Suppressor macrophage (primary cell): ENCODE results near the gene GNAI2.
A peak's percentile ranks its signal among the peaks of the same experiment; 100 is the strongest.
"Not testable (repeated sequence)": the region's sequence is repeated elsewhere in the genome, so short reads cannot be mapped to it uniquely, and the experiment has no call there.

Source experiments
- DNase-seq, 4 experiments: peaks; one replicate each; pipeline ENCODE4 v3.0.0-alpha.2; 2020 to 2022

The GNAI2 gene

DNA sequence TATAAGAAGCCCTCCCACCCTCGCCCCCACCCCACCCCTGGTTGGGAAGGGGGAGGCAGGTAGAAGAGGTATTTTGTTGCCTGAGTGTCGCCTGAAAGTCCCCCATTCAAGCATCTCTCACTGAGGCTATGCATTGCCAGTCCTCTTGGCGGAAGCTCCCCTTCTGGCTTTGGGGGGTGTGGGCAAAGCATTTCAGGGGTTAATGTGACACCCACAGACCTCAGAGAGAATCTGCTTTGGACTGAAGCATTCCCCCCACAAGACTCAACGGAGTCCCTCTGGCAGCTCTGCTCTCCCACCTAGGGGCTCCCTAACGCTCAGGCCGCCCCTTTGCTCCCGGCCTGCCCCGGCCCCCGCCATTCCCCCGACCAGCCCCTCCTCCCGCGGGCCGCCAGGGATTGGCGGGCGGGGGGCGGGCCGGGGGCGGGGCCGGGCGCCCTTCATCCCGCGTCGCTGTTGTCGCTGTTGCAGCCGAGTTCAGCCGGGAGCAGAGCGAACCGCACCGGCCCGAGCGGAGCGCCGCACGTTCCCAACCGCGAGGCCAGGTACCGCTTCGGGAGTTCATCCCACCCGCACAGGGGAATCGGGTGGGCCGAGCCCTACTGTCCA, 31.1 kb upstream of the GNAI2 start, which contains the start of gene SLC38A3:
SLC38A3 (plus strand) TSS at position 468 of the 609 bp plus-strand sequence. CDS start 8,929 bp downstream, outside the sequence.
- no peak for DNase-seq

DNA sequence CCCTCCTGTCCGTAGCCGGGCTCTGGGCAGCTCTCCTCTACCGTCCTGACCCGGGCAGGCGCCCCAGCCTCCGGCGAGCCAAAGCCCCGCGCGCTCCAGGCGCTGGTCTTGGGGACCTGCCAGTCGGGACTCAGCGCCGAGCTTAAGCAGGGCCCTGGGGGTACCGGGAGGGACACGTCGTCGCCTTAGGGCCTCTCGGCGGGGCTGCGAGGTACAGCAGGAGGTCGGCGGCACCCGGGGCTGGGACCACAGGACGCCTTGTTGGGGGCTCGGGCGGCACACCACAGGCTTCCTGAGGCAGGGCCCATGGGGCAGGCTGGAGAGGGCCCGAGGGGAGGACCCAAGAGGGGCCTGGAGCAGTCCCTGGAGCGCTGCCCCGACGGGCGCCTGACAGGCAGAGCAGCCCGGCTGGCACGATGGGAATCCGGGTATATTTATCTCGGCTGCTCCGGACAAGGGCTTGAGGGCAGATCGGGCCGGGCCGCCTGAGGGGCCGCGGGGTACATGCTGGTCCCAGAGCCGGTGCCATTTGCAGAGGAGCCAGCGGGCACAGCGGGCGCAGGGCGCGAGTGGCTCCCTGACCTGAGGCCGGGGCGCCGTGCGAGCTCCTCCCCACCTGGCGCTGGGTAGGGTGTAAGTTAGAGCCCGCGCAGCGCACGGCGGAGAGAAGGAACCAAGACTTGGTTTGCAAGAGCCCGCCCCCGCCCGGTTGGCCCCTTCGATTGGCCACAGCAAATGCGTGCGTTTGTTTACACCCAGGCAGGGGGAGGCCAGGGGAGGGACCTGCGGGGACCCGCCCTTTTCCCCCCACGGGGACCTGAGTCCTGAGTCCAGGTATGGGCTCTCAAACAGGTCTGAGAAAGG, 30.4 kb upstream of the GNAI2 start:
- DNase-seq: peak in 2 of 4 experiments; percentile 19 to 45

DNA sequence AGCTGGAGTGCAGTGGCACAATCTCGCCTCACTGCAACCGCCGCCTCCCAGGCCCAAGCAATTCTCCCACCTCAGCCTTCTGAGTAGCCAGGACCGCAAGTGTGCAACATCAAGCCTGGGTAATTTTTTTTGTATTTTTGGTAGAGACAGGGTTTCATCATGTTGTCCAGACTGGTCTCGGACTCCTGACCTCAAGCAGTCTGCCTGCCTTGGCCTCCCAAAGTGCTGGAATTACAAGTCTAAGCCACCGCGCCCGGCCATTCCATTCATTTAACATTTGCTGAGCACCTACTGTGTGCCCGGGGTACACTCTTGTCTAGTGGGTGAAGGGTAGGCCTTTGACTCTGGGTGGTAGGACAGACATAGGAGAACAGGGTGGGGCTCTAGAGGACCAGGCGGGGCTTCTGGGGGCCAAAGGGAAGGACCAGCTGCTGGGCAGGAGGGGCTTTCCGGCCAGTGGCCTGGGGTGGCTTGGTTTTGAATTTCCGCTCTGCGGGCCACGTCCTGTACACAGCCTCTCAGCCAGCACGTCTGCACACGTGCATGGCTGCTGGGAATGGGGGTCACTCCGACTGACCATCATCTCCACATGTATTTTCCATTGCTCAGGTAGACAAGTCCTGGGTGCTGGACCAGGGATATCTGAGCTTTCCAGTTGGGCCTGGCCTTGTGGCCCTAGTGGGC, 28.5 kb upstream of the GNAI2 start:
- DNase-seq: no peak

DNA sequence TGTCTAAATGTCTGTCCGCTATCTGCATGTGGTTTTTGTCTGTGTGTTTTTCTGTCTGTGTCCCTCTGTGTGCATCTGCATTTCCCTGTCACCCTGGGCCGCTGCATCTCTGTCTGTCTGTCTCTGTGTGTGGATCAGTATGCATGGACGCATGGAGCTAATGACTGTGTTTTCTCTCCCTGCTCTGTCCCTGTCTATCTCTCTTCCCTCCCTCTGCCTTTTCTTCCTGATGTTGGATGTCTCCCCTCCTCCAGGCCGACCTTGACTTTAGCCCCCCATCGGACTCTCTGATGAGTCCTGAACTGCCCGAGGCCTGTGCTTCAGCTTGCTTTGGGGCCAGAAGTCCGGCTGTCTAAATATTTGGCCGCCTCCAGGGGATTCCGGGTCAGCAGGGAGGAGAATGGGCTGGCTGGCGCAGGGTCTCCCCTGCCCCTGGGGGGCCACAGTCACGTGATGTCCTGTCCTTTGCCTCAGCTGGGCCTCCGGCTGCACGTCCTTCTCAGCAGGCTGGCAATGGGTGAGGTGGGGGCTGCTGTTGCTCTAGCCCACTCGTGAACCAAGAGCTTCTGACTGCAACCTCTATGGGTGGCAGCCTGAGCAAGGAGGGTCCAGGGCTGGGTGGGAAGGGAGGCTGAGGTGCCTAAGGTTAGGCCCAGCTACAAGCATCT, 27.2 kb upstream of the GNAI2 start:
- DNase-seq: no peak

DNA sequence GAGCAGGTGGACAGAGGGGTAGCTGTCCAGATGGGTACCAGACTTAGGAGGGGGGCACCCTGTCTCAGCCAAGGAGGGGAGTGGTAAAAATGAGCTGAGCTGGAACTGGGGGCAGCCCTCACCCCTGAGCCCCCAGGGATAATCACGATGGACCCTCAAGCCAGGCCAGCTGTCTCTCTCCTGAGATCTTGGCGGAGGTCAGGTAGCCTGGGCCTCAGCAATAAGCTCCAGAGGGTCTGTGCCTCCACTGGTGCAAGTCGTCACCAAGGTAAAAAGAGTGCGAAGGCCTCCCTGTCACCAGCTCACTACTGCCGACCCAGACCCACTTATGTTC, 25.9 kb upstream of the GNAI2 start:
- no peak for DNase-seq

DNA sequence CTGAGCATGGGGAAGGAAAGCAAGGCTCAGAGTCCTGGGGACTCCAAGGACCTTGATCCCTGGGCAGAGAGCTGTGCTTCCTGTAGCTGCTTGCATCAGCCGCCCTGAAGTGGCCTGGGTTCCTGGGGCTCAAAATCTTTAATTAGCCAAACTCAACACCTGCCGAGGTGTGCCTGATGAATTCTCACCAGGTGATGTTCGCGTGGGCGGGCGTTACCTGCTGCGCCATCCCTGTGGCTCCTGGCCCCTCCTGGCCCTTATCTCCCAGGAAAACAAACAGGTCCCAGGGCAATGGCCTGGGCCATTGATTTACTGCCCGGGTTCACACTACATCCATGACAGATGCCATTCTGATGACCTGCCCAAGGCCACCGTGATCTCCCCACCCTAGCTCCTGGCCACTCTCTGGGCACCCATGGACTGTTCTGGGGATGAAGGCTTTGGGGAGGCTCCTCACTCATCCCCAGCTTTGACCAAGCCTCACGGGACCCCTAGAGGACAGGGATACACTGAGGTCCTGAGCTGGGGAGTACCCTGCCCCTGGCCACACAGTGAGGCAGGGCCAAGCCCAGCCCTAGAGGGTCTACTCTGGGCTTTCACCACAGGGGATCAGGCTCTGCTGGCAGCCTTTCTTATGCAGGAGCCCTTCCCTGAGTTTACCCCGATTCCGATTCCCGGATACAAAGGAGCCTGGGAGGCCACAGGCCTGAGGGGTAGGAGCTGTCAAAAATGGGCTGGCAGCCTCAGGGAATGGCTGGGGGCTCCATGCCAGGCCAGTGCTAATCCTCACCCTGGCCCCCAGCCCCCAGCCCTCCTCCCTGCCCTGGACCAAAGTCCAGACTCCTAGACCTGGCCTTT, 25.3 kb upstream of the GNAI2 start:
- DNase-seq: no peak

DNA sequence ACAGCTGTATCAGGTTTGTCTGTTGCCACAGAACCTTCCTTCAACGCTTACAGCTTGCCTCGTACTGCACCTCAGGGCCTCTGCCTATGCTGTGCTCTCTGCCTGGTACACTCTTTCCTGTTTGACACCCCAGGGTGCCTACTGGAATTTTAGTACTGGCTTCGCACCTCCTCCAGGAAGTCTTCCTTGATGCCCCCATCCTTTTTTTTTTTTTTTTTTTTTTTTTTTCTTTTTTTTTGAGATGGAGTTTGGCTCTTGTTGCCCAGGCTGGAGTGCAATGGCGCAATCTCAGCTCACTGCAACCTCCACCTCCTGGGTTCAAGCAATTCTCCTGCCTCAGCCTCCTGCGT, 24.7 kb upstream of the GNAI2 start:
- DNase-seq: not testable (repeated sequence)

DNA sequence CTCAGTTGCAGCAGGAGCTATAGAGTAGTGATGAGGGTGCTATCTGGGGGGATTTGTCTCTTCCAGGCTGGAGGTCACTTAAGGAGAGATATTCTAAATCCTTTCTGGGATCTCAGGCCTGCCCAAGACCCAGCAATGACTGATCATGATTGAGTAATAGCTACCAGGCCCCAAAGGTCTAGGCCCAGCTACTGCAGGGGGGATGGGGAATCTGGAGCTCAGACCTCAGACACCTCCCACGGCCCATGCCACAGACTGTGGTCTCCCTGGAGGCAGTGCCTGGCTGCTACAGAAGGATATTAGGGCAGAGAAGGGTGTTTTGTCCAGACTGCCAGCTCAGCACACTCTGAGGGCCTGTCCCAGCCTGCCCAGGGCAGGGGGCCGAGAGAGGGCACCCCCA, 24.1 kb upstream of the GNAI2 start:
- DNase-seq: peak in 1 of 4 experiments; percentile 32

DNA sequence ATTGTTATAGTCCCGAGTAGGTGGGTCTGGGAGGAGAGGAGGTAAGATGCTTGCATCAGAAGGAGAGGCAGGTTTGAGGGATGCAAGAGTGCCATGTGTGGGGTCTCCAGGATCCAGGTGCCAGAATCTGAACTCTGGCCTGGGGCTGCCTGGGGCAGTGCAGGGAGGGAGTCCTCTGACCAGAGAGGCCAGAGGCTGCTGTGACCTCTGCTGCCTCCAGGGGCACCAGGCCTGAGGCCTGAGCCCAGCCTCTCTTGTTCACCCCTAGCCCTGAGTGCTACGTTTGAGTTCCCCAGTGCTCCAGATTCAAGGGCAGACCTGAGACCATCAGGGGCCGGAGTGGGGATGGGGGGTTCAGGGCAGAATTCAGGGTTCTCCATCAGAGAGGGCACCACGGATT, 23.5 kb upstream of the GNAI2 start:
- DNase-seq: peak in 1 of 4 experiments; percentile 27

DNA sequence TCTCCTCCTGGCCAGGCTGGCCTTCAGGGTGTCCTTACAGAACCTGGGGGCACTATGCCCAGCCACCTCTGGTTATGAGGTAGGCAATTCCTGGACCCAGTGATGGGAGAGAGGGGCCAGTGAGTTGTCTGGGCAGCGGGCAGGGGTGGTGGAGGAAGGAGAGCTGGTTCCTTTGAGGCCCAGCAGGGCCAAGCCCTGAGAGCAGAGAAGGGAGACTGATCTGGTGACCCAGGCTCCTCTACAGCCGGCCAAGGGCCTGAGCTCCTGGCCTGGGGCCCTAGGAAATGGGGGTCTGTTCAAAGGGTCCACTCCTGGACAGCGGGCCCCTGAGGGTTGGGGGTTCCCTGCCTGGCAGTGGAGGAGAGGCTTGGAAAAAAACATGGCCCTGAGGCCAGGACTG, 23.0 kb upstream of the GNAI2 start:
- DNase-seq: no peak

DNA sequence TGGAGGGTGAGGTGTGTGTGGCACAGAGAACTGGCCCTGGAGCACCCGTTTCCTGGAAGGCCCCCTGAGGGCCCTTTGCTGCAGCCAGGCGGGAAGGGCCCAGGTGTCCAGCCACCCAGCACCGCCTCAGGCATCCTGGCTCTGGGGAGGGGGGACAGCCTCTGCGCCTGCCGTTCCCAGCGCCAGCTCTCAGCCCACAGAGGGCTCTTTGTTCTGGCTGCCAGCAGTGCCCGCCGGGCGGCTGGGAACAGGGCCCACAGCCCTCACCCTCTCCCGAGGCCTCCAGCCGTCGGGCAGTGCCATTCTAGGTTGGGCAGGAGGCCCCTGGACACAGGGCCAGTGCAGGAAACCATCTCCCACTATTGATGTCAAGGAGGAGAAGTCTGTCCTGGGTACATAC, 22.6 kb upstream of the GNAI2 start:
- DNase-seq: no peak

DNA sequence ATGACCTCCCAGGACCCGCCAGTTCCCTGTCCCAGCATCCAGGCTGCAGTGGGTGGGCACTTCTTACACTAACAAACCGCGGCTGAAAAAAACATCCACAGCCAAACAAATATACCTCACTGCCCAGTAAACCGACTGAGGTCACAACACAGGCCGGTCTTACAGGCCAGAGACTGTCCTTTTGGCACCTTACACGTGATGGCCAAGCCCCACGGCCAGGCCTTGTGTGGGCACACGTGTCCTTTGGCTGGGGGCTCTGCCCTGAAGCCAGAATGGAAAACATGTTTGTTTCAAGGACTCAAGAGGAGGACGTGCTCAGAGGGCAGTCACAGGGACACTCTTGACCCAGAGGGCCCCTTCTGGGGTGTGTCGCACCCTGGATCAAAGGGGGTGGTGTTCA, 21.2 kb upstream of the GNAI2 start:
- no peak for DNase-seq

DNA sequence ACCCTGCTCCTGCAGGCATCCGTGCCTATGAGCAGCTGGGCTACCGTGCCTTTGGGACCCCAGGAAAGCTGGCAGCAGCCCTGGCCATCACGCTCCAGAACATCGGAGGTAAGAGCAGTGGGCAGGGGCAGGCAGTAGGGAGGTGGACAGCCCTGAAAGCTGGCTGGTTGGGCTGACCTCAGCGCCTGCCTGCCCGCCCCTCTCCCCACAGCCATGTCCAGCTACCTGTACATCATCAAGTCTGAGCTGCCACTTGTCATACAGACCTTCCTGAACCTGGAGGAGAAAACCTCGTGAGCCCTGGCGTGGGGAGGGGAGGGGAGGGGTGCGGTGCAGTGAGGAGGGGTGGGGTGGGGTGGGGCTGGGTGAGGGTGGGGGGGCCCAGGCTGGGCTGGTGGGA, 20.5 kb upstream of the GNAI2 start:
- DNase-seq: no peak

DNA sequence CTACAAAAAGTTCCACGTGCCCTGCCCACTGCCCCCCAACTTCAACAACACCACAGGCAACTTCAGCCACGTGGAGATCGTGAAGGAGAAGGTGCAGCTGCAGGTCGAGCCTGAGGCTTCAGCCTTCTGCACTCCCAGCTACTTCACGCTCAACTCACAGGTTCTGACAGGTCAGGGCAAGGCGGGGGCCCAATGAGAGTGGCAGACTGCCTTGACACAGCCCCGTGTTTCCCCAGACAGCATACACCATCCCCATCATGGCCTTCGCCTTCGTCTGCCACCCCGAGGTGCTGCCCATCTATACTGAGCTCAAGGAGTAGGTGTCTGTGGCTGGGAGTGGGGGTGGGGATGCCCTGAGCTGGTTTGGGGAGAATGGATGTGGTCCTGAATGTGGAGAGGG, 18.3 kb upstream of the GNAI2 start:
- DNase-seq: no peak

DNA sequence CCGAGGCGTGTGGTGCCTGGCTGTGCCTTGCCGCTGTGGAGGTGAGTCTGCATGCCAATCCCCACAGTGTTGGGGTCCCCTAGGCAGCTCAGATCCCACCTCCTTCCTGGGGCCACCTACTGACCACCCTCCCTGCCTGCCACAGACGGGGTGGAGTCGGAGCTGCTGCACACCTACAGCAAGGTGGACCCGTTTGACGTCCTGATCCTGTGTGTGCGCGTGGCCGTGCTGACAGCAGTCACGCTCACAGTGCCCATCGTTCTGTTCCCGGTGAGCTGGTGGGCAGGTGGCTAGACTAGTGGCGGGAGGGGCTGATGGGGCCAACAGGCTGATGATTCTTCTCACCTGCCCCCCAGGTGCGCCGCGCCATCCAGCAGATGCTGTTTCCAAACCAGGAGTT, 17.6 kb upstream of the GNAI2 start:
- no peak for DNase-seq

DNA sequence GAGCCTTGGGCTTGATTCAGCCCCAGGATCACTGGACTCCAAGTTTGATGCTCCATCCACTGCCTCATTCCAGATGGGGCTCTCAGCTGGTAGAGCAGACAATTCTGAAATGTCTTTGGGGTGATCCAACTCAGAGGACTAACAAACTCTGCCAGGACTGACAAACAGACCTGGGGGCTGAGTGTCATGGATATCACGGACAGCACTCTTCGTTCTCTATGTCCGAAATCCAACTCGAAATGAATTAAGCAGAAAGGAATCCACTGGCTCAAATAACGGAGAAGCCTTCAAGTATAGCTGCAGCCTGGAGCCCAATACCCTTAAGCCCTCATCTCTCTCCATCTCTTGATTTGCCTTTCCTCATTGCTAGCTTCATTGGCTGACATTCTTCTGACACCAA, 16.7 kb upstream of the GNAI2 start:
- no peak for DNase-seq

DNA sequence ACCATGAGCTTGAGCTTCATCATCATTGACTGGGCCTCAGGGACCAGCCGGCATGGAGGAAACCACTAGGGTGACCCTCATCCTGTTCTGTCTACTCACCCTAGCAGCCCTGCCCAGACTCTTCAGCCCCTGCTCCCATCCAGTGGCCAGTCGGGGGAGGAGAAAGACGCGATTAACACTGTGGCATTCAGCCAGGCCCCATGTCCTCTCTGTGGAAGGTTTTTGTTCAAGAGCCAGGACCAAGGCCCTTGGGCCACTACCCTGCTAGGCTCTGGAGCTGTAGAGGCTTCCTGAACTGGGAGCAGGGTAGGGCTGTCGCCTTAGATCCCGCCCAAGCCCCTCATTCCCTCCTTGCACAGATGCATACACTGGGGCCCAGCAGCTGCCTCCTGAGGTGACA, 15.9 kb upstream of the GNAI2 start:
- DNase-seq: no peak

DNA sequence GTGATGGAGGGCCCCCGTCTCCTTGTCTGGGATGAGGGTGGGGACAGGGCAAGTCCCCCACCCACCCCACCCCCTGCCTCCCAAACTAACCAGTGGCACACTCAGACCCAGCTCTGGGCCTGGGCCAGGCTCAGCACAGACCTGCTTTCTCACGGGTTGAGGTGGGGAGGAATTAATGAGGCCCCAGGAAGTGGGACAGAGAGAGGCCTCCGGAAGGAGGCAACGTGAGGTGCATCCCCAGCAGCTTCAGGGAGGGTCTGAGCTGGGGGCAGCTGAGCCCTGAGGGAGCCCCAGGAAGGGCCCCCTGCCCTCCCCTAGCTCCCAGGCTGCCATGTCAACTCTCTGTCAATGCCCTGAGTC, 15.0 kb upstream of the GNAI2 start:
- no peak for DNase-seq

DNA sequence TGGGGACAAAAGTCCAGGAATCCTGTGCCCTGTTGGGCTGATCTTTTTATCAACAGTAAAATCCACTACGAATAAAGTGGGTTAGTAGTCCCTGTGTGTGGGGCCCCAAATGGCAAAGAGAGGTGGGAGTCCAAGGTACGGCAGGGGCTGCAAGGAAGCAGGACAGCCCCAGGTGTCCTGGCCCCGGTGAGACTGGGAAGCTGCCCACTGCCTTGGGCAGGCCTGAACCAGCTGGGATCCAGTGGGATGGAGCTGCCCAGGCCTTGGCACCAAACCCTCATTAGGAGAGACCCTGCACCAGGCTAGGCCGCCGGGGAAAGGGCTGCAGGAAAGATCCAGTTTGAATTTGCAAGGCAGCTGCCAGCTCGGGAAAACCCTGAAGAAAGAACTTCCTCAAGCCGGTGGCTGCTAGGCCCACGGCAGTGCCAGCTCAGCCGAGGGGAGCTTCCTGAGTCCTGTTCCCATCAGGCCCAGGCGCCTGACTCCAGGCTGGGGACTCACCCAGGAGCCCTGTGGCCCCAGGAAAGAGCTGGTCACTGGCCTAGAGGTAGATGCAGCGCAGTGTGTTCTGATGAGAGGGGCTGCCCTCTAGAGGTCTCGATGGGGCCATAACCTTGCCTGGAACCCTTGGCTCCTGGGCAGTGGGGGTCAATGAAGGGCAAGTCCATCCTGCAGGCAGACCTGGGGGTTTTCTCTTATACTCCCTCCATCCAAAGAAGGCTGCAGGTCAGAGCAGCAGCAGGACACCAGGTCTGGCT, 14.4 kb upstream of the GNAI2 start:
- peak; percentile 55 to 74 (median 70) for DNase-seq

DNA sequence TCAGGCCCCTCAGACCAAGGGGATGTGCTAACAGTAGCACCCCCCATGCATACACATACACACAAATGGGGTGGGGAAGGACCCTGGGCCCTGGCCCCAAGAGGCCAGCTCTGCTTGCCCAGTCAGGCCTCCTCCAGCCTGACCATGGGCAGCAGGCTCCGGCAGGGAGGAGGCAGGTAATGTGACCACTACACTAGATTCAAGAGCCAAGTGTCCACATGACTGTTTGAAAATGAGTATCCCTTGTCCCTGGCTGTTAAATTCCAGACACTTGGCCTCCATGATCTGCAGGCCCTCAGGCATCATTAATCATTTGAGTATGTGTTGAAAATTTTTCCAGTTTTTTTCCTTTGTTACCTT, 13.9 kb upstream of the GNAI2 start:
- DNase-seq: no peak

DNA sequence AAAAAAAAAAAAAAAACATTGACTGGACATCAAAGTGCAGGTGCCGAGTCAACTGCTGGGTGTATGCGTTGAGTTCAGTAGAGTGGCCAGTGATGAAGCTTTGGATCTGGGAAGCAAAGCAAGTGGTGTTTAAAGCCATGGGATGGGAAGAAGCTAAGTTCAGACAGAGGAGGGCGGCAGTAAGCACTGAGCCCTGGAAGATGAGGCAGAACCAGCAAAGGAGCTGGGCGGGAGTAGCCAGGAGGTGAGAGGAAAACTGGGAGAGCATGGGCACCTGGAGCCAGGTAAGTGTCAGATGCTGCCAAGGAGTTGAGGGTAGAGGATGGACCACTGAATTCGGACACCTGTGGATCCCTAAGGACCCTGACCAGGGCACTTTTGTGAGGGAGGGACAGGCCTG, 11.4 kb upstream of the GNAI2 start:
- DNase-seq: no peak

DNA sequence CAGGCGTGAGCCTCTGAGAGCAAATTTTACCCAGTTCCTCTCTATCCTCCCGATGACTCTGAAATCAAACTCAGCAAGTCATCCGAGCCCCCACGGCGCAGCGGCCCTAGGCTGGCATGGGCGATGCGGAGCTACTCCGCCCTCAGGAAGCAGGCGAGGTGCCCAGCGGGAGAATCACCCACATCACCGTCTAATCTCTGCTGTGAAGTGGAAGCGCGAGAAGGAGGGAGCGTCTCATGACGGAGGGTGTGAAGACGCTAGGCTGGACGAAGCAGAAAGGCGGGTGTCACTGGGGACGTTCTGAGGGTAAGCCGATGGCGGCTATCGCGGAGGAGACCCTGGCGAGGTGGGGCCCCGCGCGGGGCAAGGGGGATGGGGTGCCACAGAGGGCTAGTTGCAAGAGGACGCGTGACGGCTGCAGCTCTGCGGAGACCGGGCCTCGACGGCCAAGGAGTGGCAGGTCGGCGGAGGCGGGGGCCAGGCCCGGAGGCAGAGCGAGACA, 9.1 kb upstream of the GNAI2 start:
- DNase-seq: peak; percentile 36 to 57 (median 50)
